KMS-11 (cell line): ENCODE data around the gene SAA4.

Experiments
- H2AFZ ChIP-seq: fragments of 200-600 bp; sonication (generic); 2 replicates; pipeline ENCODE4 v1.6.1; 2016; ENCODE audit warnings: antibody characterized with exemption, mixed run types, low read depth
- H3K27ac ChIP-seq: fragments of 200-600 bp; sonication (generic); 2 replicates; pipeline ENCODE4 v1.6.1; 2016; ENCODE audit warnings: mild to moderate bottlenecking, mixed run types
- H3K27me3 ChIP-seq: fragments of 200-600 bp; sonication (generic); 2 replicates; pipeline ENCODE4 v1.6.1; 2017; ENCODE audit warnings: mild to moderate bottlenecking, low read depth, mixed run types, moderate library complexity; ENCODE audit not compliant: insufficient read depth
- H3K36me3 ChIP-seq: fragments of 200-600 bp; sonication (generic); 2 replicates; pipeline ENCODE4 v1.6.1; 2017; ENCODE audit warnings: mild to moderate bottlenecking, mixed run types; ENCODE audit not compliant: insufficient read depth
- H3K4me1 ChIP-seq: fragments of 200-600 bp; sonication (generic); 2 replicates; pipeline ENCODE4 v1.6.1; 2016; ENCODE audit warnings: mild to moderate bottlenecking, low read depth, mixed run types; ENCODE audit not compliant: poor library complexity, severe bottlenecking
- H3K4me2 ChIP-seq: fragments of 200-600 bp; sonication (generic); 2 replicates; pipeline ENCODE4 v1.7.0; 2016; ENCODE audit warnings: mild to moderate bottlenecking, mixed run types
- H3K4me3 ChIP-seq: fragments of 200-600 bp; sonication (generic); IDR thresholded peaks from 2 replicates; pipeline ENCODE4 v1.6.1; 2017; ENCODE audit warnings: low read depth, low read length, mixed read lengths; ENCODE audit not compliant: insufficient read depth
- H3K79me2 ChIP-seq: fragments of 200-600 bp; sonication (generic); 2 replicates; pipeline ENCODE4 v1.6.1; 2016; ENCODE audit warnings: low read depth, mixed run types; ENCODE audit not compliant: insufficient read depth
- H3K9ac ChIP-seq: fragments of 200-600 bp; sonication (generic); 2 replicates; pipeline ENCODE4 v1.6.1; 2016; ENCODE audit warnings: mild to moderate bottlenecking, mixed run types
- H4K20me1 ChIP-seq: fragments of 200-600 bp; sonication (generic); 2 replicates; pipeline ENCODE4 v1.6.1; 2016; ENCODE audit warnings: mild to moderate bottlenecking, mixed run types; ENCODE audit not compliant: insufficient read depth
- CTCF ChIP-seq: fragments of 200-600 bp; sonication (generic); conservative IDR thresholded peaks from 2 replicates; pipeline ENCODE4 v1.6.1; 2017; ENCODE audit warnings: low read depth, mild to moderate bottlenecking, antibody characterized with exemption, low read length, moderate library complexity, mixed read lengths

SAA4 gene

DNA sequence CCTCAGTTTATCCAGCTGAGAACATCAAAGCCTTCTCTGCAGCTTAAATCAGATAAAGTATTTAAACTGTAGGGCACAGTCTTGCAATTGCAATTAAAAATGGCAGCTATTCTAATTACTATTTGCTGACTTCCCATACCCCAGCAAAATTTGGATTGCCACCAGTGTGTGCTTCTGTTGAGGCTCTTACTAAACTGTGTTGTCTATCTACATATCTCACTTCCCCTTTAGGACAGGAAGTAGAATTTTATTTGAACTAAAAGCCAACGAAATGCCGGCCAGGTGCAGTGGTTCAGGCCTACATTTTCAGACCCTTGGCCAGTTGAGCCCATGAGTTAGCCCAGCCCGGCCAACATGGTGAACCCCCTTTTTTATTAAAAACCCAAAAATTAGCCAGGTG is 7.1 kb downstream of the SAA4 start:
- H3K9ac ChIP-seq: no peak overlapping the region
- no peak overlapping the region for H2AFZ ChIP-seq
- no peaks in the 10 kb centered on the region for H3K79me2 ChIP-seq
- no peaks in the 10 kb centered on the region for H3K4me1 ChIP-seq
- no peak overlapping the region for H3K27ac ChIP-seq
- no peak for TF ChIP-seq CTCF
- no peak overlapping the region for H3K4me3 ChIP-seq
- no peaks in the 10 kb centered on the region for H3K36me3 ChIP-seq
- H4K20me1 ChIP-seq: no peaks in the 10 kb centered on the region
- no peaks in the 10 kb centered on the region for H3K27me3 ChIP-seq
- no peak overlapping the region for H3K4me2 ChIP-seq

- Histone ChIP-seq H3K4me1 (no peaks in the 10 kb centered on the region), H2AFZ (no peak overlapping the region), H3K27ac (no peak overlapping the region)
Observed at GRCh38 chr11:18225913-18226312, 10.7 kb downstream of the SAA4 start.

GRCh38 chr11:18223591-18224387 is 12.8 kb downstream of the SAA4 start:
- H3K36me3 ChIP-seq: no peaks in the 10 kb centered on the region
- TF ChIP-seq CTCF: no peak
- no peaks in the 10 kb centered on the region for H3K4me1 ChIP-seq
- H3K27me3 ChIP-seq: no peaks in the 10 kb centered on the region
- H2AFZ ChIP-seq: no peak overlapping the region
- no peak overlapping the region for H3K4me3 ChIP-seq
- H3K4me2 ChIP-seq: no peak overlapping the region
- no peak overlapping the region for H3K27ac ChIP-seq
- H3K79me2 ChIP-seq: no peaks in the 10 kb centered on the region
- H4K20me1 ChIP-seq: no peaks in the 10 kb centered on the region
- H3K9ac ChIP-seq: no peak overlapping the region

More at GRCh38 chr11:18225913-18226312, 10.7 kb downstream of the SAA4 start:
- Histone ChIP-seq H3K4me2 (no peak overlapping the region), H3K4me3 (no peak overlapping the region), H3K79me2 (no peaks in the 10 kb centered on the region), H3K9ac (no peak overlapping the region), H3K36me3 (no peaks in the 10 kb centered on the region), H3K27me3 (no peaks in the 10 kb centered on the region), H4K20me1 (no peaks in the 10 kb centered on the region)
- TF ChIP-seq CTCF: no peak

DNA sequence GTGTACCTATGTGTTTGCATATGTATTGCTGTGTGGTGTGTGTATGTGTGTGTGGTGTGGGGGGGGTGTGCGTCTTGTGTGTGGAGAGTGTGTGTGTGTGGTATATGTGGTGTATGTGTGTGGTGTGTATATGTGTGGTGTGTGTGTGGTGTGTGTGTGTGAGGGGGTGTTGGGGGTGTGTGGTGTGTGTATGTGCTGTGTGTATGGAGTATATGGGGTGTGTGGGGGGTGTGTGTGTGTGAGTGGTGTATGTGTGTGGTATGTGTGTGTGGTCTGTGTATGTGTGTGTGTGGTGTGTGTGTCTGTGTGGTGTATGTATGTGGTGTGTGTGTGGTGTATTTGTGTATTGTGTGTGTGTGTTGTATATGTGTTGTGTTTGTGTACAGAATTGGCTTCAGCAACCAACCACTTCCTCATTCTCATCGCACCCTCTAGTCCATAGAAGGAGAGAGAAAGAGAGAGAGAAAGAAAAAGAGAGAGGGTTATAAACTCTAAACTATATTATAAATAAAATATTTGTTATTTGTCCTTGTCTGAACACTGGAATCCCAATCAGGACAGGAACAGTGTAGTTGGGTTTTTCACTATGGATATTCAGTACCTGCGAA is 13.7 kb downstream of the SAA4 start:
- Histone ChIP-seq H4K20me1 (no peaks in the 10 kb centered on the region), H3K9ac (no peak overlapping the region), H2AFZ (no peak overlapping the region), H3K27me3 (no peaks in the 10 kb centered on the region), H3K4me1 (no peaks in the 10 kb centered on the region), H3K36me3 (no peaks in the 10 kb centered on the region), H3K27ac (no peak overlapping the region), H3K79me2 (no peaks in the 10 kb centered on the region), H3K4me2 (no peak overlapping the region), H3K4me3 (no peak overlapping the region)
- TF ChIP-seq CTCF: no peak
